Fibroblast of lung (primary cell): ENCODE measurements around the gene TCFL5.

Experiments used
- CTCF ChIP-seq, 2 donors: IDR thresholded peaks in 1 of 2; conservative IDR thresholded peaks in 1 of 2; 1 replicate in 1 of 2; 2 replicates in 1 of 2; pipeline ENCODE4 v1.5.1; 2011 to 2012; ENCODE audit warnings: low read length in 2 of 2, control low read depth in 1 of 2, inconsistent platforms in 1 of 2, low read depth in 1 of 2, mild to moderate bottlenecking in 1 of 2
- EZH2 ChIP-seq: IDR thresholded peaks from 2 replicates; pipeline ENCODE4 v1.5.1; 2012; ENCODE audit warnings: low read length, control low read depth, mild to moderate bottlenecking; ENCODE audit errors: missing control alignments

- TF ChIP-seq CTCF (conservative IDR thresholded peaks at IDR 0.05 in 1 of 2, IDR thresholded peaks at IDR 0.05 in 1 of 2; ENCODE audit: low read depth in 1 of 2, low read length in 2 of 2) (no peak), EZH2 (no peak)
Measured at GRCh38 chr20:62872184-62872847, 10.7 kb upstream of the TCFL5 start.
